HG02981 (cell line): ENCODE measurements around the gene TBC1D5.
"Not testable (repeated sequence)": the region's sequence is repeated elsewhere in the genome, so short reads cannot be mapped to it uniquely, and the experiment has no call there.

ENCODE experiments used
- ATAC-seq: cut with Tn5 transposase; IDR thresholded peaks from one replicate; pipeline ENCODE4 v1.9.1; 2021; ENCODE audit warnings: mild to moderate bottlenecking, moderate library complexity; ENCODE audit not compliant: unreplicated experiment

Gene TBC1D5

DNA sequence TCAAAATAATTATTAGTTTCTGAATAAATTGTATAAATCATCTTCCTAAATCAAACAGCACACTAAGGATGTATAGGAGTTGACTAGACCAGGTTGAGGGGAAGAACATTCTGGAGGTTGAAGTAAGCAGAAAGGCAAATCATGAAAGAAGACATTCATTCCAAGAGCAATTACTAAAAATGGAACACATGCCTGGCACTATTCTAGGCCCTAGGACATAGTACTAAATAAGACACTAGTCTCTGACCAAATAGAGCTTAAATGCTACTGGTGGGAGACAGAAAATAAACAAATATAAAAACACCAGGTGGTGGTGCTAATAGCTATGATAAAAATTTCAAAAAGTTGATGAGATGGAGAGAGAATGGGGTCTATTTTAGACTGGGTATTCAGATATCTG is 190.1 kb downstream of the TBC1D5 start:
- no peak for ATAC-seq

DNA sequence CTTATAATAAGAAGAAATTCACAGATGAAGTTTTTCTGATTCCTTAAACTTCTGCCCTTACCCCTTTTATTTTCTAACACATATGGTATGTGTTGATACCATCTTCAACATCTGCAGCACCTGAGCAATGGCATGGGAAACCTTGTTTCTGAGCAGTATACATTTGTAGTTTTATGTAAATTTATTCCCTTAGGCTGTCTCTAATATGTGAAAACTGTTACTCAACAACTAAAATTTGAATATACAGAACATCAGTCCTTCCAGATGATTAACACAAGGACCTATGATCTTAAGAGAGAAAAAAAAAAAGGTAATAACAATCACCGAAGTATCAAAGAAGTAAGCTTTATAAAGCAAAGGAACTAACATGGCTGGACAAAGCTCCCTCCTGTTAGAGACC is 190.5 kb downstream of the TBC1D5 start:
- no peak for ATAC-seq

DNA sequence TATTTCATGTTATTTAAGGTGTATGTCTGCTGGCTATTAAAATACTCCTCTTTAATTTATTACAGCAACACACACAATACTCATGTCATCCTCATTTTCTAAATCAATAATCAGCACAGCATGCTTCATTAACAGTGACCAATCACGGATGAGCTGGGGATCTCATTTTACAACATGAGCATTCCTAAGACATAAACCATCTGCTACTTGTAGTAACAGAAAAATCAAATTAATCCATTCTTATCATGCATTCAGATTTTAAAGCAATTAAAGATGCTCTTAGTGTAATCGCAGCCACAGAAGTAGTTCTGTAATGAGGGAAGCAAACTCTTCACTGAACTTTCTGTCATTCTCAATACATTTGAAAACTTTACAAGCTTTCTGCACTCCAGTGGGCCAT is 191.1 kb downstream of the TBC1D5 start:
- no peak for ATAC-seq

DNA sequence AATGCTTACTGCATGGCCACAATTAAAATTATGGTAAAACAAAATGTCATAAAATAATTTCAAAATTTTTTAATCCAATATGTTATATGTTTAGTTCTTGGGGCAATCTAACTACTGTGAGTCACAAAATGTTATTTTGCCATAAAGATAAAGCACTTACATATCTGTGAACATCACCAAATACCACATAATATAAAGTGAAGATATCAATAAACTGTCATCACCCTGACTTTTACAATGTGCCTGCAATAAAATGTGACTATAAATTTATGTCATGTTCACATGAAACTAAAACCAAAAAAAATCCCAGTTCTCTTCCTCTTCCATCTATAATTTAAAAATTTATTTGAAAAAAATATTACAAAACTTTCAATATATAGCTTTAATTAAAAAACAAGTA is 191.8 kb downstream of the TBC1D5 start:
- no peak for ATAC-seq

DNA sequence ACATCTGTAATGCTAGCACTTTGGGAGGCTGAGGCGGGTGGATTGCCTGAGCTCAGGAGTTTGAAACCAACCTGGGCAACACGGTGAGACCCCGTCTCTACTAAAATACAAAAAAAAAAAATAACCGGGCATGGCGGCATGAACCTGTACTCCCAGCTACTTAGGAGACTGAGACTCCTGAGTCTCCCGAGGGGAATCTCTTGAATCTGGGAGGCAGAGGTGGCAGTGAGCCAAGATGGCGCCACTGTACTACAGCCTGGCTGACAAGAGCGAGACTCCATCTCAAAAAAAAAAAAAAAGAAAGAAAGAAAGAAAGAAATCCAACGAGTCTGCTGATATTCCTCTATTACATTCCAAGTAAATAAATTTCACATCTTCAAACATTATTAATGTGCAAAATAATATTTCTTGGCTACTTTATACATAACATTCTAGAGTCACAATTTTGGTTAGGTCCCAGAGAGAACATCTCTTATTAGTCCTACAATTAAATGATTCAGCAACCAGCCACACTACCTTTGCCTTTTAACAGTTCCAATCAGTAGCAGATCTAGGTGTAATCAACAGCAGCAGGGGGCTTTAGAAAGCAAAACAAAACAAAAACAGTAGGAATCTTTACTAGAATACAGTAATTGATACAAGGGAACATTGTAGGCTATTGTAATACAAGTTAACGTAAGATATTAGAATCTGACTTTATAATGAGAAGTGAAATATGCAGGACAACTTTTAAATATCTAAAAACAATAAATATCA is 195.8 kb downstream of the TBC1D5 start:
- no peak for ATAC-seq

DNA sequence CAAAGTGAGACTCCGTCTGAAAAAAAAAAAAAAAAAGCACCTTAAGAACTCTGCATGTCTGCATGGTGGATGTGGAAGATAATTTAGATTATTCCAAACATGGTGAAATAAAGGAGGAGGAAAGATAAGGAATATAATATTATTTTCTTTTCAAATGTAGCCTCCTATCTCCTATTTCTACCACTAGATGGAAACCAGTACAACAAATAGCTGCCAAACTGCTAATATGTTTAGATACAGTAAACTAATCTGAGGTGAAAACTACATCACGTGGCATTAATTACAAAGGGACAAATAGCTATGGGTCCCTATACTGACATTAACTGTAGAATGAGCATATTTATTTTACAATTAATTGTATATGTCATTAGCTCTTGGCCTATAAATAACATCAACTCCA is 197.8 kb downstream of the TBC1D5 start:
- ATAC-seq: no peak

DNA sequence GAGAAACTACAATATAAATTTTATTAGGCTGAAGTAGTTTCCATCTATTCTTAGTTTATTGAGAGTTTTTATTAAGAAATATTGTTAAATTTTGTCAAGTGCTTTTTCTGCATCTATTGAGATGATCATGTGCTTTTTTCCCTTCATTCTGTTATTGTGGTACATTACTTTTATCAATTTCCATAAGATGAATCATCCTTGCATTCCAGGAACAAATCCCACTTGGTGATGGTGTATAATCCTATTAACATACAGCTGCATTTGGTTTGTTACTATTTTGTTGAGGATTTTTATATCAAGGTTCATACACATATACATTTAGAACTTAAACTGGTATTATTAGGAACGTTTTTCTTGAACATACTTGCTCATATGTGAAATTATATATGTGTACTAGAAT is 199.8 kb downstream of the TBC1D5 start:
- no peak for ATAC-seq

DNA sequence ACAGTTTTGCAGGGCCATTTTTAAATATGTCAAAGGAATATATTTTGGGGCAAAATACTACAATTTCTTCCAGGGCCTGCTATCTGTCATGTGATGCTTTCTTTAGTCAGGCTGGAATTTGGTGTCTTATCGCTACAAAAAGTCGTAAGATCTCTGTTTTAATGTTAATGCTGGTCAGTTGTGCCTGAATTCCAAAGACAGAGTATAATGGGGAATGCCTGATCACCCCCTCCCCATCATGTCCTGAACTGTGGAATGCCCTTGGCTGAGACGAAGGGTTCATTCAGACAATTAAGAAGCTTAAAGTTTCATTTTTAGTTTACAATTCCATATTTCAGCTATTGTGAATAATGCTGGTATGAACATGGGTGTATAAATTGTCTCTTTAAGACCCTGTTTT is 203.0 kb downstream of the TBC1D5 start:
- ATAC-seq: no peak

DNA sequence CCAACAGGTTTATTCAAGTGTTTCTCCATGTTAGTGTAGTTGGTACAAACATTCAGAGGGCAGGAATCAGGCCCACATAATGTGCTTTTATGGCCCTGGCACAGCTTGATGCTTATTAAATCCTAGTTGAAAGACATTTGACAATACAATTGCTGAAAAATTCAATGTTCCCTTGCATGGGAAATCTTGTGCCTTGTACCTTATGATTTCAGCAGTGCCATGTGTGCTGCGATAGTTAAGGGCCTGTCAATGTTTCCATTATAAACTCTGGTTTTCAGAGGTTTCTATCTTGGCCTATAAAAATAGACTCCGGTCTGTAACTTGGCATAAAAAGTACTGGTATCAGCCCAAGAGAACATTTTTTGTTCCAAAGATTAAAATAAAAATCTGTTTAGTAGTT is 207.2 kb downstream of the TBC1D5 start:
- ATAC-seq: no peak

DNA sequence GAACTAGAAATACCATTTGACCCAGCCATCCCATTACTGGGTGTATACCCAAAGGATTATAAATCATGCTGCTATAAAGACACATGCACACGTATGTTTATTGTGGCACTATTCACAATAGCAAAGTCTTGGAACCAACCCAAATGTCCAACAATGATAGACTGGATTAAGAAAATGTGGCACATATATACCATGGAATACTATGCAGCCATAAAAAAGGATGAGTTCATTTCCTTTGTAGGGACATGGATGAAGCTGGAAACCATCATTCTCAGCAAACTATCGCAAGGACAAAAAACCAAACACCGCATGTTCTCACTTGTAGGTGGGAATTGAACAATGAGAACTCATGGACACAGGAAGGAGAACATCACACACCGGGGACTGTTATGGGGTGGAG is 210.0 kb downstream of the TBC1D5 start:
- not testable (repeated sequence) for ATAC-seq

DNA sequence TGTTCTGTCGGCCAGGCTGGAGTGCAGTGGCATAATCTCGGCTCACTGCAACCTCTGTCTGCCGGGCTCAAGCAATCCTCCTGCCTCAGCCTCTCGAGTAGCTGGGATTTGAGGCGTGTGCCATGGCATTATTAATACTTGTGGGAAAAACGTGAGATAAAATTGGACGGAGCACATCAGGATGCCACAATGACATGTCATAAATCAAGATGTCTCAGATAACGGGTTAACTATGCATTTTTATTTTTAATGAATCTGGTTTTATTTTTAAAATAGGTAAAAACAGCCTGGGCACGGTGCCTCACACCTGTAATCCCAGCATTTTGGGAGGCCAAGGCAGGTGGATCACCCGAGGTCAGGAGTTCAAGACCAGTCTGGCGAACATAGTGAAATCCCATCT is 212.8 kb downstream of the TBC1D5 start:
- no peak for ATAC-seq

DNA sequence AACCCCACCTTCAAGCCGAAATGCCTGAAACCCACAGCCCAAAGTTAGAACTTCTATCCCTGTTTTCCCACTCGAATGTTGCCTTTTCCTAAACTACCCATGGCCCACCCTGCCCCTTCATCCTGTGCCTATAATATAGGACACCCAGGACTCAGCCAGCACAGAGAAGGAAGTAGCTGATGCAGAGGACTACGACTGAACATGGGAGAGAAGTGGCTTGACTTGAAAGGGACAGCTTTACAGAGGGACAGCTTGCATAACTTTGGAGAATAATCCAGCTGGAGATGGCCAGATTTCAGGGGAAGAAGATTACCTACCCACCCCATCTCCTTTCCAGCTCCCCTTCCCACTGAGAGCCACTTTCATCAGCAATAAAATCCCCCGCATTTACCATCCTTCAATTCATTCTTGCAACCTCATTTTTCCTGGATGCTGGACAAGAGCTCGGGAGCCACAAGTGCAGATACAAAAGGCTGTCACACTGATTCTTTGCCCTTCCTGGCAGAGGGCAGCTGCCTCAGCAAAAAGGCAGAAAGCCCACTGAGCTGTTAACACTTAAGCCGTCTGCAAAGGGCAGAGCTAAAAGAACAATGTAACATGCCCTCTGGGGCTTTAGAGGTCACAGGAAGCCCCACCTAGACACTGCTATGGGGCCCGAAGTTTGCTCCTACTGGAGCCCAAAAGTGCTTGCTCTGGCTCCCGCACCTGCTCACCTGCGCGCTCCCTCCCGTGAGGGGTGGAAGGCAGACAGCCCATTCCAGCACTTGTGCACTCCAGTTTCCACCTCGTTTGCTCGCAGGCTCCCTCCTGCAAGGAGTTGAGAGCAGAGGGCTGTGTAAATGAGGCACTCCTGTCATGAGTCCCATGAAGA is 224.0 kb downstream of the TBC1D5 start:
- ATAC-seq: no peak

DNA sequence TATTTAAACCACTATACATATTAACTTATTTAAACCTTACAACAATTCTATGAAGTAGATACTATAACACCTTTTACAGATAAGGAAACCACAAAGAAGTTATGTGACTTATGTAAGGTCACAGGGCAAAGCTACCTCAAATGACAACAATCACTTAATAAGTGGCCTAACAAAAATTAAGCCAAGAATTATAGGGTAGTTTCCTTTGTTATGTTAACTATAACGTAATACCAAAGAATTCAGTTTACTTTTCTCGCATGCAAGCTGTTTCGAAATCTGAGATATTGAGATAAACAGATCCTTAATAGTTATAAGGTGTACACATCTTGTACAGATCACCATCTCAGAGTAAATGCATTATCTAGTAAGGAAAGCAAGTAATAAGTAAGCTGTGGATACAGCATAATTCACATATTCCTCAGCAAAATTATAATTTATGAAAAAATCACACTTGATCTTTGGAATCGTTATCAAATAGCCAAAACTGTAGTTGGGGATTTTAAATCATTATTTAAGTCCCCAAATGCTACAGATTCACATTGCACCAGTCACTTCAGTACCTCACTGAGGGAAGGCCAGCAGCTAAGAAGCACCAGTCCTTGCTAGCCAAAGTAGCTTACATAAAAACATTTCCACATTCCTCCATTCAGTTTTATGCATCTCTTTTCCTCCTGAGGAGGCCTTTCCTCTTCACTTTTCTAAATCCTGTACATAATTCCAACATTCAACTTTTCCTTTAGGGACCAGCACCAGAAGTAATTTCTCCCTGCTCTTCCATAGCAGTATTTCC is 226.8 kb downstream of the TBC1D5 start:
- ATAC-seq: no peak

DNA sequence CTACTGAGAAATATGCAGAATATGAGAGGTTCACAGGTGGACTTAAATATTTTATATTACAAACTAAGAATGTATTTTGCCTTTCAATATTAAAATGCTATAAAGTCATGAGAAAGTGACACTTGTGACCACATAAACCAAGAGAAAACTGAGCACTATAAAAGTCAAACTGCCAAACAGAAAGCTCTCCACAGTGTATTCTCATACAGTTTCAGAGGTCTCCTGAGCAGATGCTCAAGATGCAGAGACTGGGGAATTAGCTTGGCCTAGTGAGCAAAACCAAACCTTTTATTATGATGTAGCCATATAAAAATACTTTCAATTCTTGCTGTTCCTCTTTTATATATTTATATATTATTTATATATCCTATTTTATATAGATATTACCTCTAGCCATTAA is 227.8 kb downstream of the TBC1D5 start:
- no peak for ATAC-seq

DNA sequence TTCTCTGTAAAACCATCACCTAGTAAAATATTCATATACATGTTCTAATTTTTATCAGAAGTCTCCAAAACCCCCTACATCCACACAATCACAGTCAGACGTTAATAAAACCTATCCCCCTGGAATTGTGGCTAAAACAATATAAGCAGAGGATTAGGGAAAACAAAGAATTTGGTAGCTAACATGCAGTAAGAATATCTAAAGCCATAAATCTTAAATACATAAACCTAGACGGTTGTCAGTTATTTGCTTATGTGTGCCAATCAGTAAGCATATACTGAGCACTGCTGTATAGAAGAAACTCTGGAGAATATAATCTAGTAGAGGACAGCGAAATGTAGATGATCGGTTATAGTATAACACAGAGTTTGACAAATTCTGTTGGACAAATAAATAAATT is 232.2 kb downstream of the TBC1D5 start:
- ATAC-seq: no peak

DNA sequence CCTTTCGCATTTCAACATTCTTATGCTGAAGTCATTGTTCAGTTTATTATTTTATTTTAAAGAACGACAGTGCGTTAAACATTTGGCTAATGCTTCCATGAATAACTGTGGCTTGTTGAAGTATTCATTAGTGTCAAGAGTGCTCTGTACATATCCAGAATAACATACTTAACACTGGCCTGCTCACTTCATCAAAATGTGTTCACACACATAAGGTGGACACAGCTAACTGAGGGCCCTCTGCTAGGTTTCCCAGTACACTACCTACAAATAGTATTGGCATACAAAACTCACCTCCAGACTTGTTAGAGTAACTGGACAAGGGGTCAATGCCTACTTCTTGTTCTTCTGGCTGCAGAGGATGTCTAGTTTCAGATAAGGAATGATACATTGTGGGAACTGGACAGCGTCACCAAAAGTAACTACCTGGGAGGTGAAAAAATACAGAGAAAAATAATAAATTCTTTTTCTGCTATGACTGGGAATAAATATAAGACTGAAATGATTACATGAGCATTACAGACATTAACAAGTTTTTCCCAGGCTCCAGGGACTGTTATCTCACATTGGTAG is 234.2 kb downstream of the TBC1D5 start:
- ATAC-seq: no peak

DNA sequence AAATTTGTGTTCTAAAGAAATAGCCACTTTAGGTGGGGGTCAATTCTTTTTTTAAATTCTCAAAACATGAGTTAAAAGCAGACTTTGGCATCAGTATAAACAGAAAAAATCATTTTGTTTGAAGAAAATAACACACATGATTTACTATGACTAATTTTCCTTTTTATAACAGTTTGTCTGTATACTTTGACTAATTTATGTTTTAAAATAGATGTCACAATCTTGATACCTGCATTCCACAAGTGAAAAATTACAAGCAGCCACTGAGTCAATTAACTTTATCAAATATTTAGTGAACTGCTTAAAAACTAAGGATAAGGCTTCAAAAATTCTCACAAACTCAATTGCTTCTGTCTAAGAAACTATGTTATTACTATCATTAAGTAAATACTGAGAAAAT is 235.0 kb downstream of the TBC1D5 start:
- no peak for ATAC-seq

DNA sequence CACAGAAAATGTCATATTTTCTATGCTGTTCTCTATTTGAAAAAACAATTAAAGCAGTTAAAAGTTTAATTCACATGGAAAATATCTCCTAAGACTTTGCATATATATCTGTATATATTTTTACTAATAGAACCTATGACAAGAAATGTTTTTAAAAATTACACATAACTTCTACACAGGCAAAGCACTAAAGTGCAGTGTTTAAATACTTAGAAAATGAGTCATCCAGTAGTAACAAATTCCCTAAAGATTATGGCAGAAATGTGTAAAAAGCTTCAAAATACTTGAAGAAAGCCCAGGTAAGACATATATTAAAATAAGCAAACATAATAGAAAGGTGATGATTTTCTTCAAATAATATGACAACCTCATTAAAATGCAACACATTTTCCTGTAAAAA is 236.6 kb downstream of the TBC1D5 start:
- no peak for ATAC-seq

DNA sequence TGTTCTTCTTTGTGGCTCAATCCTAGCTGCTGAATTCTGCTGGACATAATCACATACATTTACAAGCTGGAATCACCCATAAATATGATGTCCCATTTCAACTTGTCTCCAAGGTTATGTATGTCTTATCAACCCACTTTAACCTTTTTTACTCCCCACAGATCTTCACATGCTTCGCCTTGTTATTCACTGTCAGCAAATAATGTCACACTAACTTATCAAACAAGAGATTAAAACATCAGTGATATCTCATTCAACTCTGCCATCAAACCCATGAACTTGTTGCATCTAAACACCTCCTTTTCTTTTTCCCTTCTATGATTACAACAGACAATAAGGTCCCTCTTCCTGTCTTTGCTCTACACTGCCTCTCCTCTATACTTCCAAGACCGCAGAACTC is 240.7 kb downstream of the TBC1D5 start:
- no peak for ATAC-seq

DNA sequence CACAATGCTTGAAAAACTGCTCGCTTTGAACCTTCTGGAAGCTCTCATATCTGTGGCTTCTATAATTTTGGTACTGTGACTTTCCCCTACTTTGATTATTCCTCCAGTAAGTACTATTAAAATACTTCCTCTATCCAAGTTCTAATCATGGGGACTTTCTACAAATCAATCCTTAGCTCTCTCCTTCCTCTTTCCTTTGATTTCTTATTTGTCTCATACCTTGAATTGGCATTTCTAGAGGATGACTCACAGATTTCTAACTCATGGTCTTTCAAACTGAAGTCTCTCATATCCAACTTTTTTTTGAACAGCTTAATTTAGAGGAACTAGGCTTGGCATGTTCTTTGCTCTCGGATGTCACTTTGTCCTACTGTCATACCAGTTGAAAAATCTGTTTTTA is 241.8 kb downstream of the TBC1D5 start:
- no peak for ATAC-seq

DNA sequence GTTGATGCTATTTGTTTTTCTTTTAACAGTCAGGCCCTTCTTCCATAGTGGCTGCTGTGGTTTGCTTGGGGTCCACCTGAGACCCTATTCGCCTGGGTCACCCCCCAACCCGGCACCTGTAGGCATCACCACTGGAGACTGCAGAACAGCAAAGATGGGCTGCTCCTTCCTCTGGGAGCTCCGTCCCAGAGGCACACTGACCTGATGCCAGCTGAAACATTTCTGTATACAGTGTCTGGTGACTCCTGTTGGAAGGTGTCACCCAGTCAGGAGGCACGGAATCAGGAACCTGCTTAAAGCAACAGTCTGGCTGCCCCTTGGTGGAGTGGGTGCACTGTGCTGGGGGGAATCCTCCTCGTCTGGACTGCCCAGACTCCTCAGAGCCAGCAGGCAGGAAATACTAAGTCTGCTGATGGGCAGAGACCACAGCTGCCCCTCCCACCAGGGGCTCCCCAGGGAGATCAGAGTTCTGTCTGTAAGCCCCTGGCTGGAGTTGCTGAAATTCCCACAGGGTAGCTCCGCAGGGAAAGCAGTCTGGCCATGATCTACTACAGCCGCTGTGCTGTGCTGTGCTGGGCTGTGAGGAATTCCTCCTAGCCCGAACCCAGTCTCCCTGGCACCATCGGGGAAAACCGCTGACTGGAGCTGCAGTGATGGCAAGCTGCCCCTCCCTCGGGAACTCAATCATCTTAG is 248.2 kb downstream of the TBC1D5 start:
- no peak for ATAC-seq
